Astrocyte (in vitro differentiated cells and primary cell): ENCODE measurements around the gene PSMD4.

Experiments used
- EZH2 ChIP-seq: IDR thresholded peaks from 2 replicates; pipeline ENCODE4 v1.6.1; 2012; ENCODE audit warnings: mild to moderate bottlenecking, low read length, inconsistent platforms; ENCODE audit not compliant: insufficient read depth
- TF ChIP-seq, protein P1 (sequence below): IDR thresholded peaks from 2 replicates; pipeline ENCODE4 v1.5.1; 2011; ENCODE audit warnings: low read depth, mild to moderate bottlenecking, inconsistent platforms, low read length, moderate library complexity; ENCODE audit not compliant: insufficient read depth

DNA sequence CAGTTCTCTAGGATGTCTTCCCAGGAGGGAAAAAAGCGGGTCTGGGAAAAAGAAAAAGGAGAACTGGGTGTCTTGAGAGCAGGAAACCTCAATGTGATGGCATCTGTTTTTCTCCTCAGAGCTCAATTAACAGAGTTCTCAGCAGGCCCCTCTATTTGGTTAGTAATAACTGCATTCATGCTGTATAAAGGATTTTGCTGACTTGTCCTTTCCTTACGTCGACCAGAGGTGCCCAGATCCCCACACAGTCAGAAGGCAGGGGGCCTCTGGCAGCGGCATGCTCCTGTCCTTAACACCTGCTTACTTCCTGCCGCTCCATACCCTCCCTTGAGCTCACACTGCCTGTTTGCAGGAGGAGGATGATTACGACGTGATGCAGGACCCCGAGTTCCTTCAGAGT is 12.3 kb downstream of the PSMD4 start:
- TF ChIP-seq, protein P1, sequence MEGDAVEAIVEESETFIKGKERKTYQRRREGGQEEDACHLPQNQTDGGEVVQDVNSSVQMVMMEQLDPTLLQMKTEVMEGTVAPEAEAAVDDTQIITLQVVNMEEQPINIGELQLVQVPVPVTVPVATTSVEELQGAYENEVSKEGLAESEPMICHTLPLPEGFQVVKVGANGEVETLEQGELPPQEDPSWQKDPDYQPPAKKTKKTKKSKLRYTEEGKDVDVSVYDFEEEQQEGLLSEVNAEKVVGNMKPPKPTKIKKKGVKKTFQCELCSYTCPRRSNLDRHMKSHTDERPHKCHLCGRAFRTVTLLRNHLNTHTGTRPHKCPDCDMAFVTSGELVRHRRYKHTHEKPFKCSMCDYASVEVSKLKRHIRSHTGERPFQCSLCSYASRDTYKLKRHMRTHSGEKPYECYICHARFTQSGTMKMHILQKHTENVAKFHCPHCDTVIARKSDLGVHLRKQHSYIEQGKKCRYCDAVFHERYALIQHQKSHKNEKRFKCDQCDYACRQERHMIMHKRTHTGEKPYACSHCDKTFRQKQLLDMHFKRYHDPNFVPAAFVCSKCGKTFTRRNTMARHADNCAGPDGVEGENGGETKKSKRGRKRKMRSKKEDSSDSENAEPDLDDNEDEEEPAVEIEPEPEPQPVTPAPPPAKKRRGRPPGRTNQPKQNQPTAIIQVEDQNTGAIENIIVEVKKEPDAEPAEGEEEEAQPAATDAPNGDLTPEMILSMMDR: no peak
- no peak for TF ChIP-seq EZH2
